Activated CD8-positive, alpha-beta memory T cell treated with anti-CD3 and anti-CD28 coated beads, Interleukin-2, amount 10 ng/mL, durations not matched to agents 7 days and 5 days (primary cell): ENCODE results near the gene CNTFR. TPM values are rescaled to one million over a fixed set of nuclear protein-coding genes. Genes with fewer than 3 reads are reported as not detected.
"Not testable (repeated sequence)": the region's sequence is repeated elsewhere in the genome, so short reads cannot be mapped to it uniquely, and the experiment has no call there.

Experiments used
- ATAC-seq: fragments of 150-1000 bp; cut with Tn5 transposase; one replicate; pipeline ENCODE4 v1.10.0; 2021; ENCODE audit warnings: moderate library complexity
- CTCF ChIA-PET: fragments of 350-600 bp; sonication (Branson Sonifier 250); formaldehyde crosslinking; loops from one replicate; lab custom pipeline; 2021; ENCODE audit warnings: antibody characterized with exemption; lab: Charles Lee
- DNase-seq: peaks from one replicate; pipeline ENCODE4 v3.0.0-alpha.2; 2020
- H3K27ac Mint-ChIP-seq: one replicate; pipeline ENCODE4 v1.8.0; 2021; ENCODE audit warnings: mild to moderate bottlenecking, mixed read lengths
- H3K27me3 Mint-ChIP-seq: one replicate; pipeline ENCODE4 v1.8.0; 2021; ENCODE audit warnings: mixed read lengths
- H3K36me3 Mint-ChIP-seq: one replicate; pipeline ENCODE4 v1.8.0; 2021; ENCODE audit warnings: mild to moderate bottlenecking, mixed read lengths
- H3K4me1 Mint-ChIP-seq: one replicate; pipeline ENCODE4 v1.8.0; 2021; ENCODE audit warnings: mixed read lengths
- H3K4me3 Mint-ChIP-seq: one replicate; pipeline ENCODE4 v1.8.0; 2021; ENCODE audit warnings: mild to moderate bottlenecking, moderate library complexity, mixed read lengths
- H3K9me3 Mint-ChIP-seq: one replicate; pipeline ENCODE4 v1.8.0; 2022; ENCODE audit warnings: low read depth, mixed read lengths
- total RNA-seq, 2 experiments: library from RNA; stranded (reverse); gene quantifications; one replicate each; pipeline ENCODE4 v1.2.3, GENCODE V29; 2021

The CNTFR gene
- total RNA-seq, 2 experiments from 2014 or later = not detected

- ATAC-seq = no peak
- Mint-ChIP-seq H3K36me3 (no peaks in the 10 kb centered on the region), H3K9me3 (no peaks in the 10 kb centered on the region), H3K4me3 (no peak overlapping the region), H3K27ac (no peak overlapping the region), H3K4me1 (no peaks in the 10 kb centered on the region), H3K27me3 (peaks cover 5% of the 10 kb centered on the region)
- CTCF ChIA-PET = interaction anchor here (0.6 to 1.2 kb wide), 2 partner anchors 41 to 1278 kb away, joined by 3 to 7 read pairs; partner anchors contain the start of genes FAM221B and TMEM8B
- DNase-seq = no peak
Observed at GRCh38 chr9:34550681-34551270, 38.7 kb downstream of the CNTFR start.

- no peak overlapping the region for H3K27ac Mint-ChIP-seq
- no peaks in the 10 kb centered on the region for H3K4me1 Mint-ChIP-seq
- H3K36me3 Mint-ChIP-seq = no peaks in the 10 kb centered on the region
- no peak for DNase-seq
- H3K4me3 Mint-ChIP-seq = no peak overlapping the region
- H3K9me3 Mint-ChIP-seq = no peaks in the 10 kb centered on the region
- no peak for ATAC-seq
- CTCF ChIA-PET = interaction anchor here (0.6 to 1.2 kb wide), 2 partner anchors 41 to 1279 kb away, joined by 3 to 7 read pairs; partner anchors contain the start of genes FAM221B and TMEM8B
- H3K27me3 Mint-ChIP-seq = peaks cover 11% of the 10 kb centered on the region
Observed at GRCh38 chr9:34550016-34550680, 39.4 kb downstream of the CNTFR start.

- H3K27ac Mint-ChIP-seq = no peak overlapping the region
- DNase-seq (no peak), ATAC-seq (no peak)
- H3K4me1 Mint-ChIP-seq = no peaks in the 10 kb centered on the region
- H3K36me3 Mint-ChIP-seq = no peaks in the 10 kb centered on the region
- peaks cover 16% of the 10 kb centered on the region for H3K27me3 Mint-ChIP-seq
- H3K9me3 Mint-ChIP-seq = no peaks in the 10 kb centered on the region
- no peak overlapping the region for H3K4me3 Mint-ChIP-seq
- CTCF ChIA-PET = interaction anchor here (1.2 kb wide), 1 partner anchor 42 kb away, joined by 7 read pairs; no protein-coding TSS in a partner anchor
Observed at GRCh38 chr9:34549407-34549732, 40.2 kb downstream of the CNTFR start.

- Mint-ChIP-seq H3K27me3 (peaks cover 18% of the 10 kb centered on the region), H3K36me3 (no peaks in the 10 kb centered on the region), H3K4me1 (no peaks in the 10 kb centered on the region), H3K4me3 (no peak overlapping the region), H3K9me3 (no peaks in the 10 kb centered on the region), H3K27ac (no peak overlapping the region)
- DNase-seq = no peak
- CTCF ChIA-PET = interaction anchor here (0.6 to 2.1 kb wide), 16 partner anchors 9 to 985 kb away, joined by 3 to 13 read pairs (median 5); partner anchors contain the start of genes DCTN3 and RPP25L
- peak; percentile 48 for ATAC-seq
Observed at GRCh38 chr9:34547960-34548611, 41.4 kb downstream of the CNTFR start.

- Mint-ChIP-seq H3K27me3 (peaks cover 18% of the 10 kb centered on the region), H3K4me3 (no peak overlapping the region), H3K4me1 (no peaks in the 10 kb centered on the region), H3K27ac (no peak overlapping the region), H3K9me3 (no peaks in the 10 kb centered on the region), H3K36me3 (no peaks in the 10 kb centered on the region)
- ATAC-seq (peak; percentile 65), DNase-seq (peak; percentile 71)
- CTCF ChIA-PET = interaction anchor here (0.6 to 2.1 kb wide), 17 partner anchors 8 to 200 kb away, joined by 3 to 13 read pairs (median 5); partner anchors contain the start of genes DCTN3 and RPP25L
Observed at GRCh38 chr9:34546834-34547827, 42.4 kb downstream of the CNTFR start.

DNA sequence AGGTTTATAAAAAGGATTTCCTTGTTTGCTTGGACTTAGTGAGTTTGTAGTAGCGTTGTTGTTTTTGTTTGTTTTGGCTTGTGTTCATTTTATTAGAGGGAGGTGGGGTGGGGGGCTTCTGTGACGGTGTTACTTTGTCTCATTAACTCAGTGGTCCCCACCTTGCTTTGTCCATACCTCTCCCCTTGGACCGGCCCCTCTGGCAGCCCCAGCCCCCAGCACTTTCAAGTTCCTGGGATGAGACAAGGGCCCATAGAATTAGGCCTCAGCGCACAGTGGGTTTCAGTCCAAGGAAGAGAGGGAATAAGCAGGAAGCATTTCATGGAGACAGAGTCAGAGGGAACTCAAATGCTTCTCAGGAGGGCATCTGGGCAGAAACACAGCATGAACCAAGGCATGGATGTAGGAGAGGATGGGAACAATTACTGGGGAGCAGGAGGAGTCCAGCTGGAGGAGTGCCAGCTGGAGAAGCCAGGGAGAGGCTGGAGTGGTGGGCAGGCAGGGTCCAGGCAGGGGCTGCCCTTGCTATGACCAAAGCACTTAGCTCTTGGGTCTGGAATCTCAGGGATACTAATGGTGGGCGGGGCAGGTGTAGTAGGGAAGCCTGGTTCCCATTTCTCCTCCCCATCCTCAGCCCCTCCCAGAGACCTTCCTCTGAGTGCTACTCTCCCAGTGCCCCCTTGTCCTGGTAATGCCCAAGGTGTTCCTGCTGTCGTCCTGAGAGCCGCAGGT is 43.3 kb downstream of the CNTFR start:
- H3K4me3 Mint-ChIP-seq = no peak overlapping the region
- H3K27ac Mint-ChIP-seq = no peak overlapping the region
- H3K4me1 Mint-ChIP-seq = no peaks in the 10 kb centered on the region
- CTCF ChIA-PET = interaction anchor here (0.6 to 1.3 kb wide), 3 partner anchors 101 to 199 kb away, joined by 3 to 5 read pairs (median 3); no protein-coding TSS in a partner anchor
- H3K36me3 Mint-ChIP-seq = no peaks in the 10 kb centered on the region
- peaks cover 18% of the 10 kb centered on the region for H3K27me3 Mint-ChIP-seq
- H3K9me3 Mint-ChIP-seq = no peaks in the 10 kb centered on the region
- ATAC-seq (no peak), DNase-seq (no peak)

GRCh38 chr9:34545497-34545896 is 44.0 kb downstream of the CNTFR start:
- Mint-ChIP-seq H3K4me1 (no peaks in the 10 kb centered on the region), H3K36me3 (no peaks in the 10 kb centered on the region), H3K4me3 (no peak overlapping the region), H3K27ac (no peak overlapping the region), H3K27me3 (peaks cover 18% of the 10 kb centered on the region), H3K9me3 (no peaks in the 10 kb centered on the region)
- CTCF ChIA-PET = interaction anchor here (1.3 kb wide), 1 partner anchor 142 kb away, joined by 5 read pairs; no protein-coding TSS in a partner anchor
- no peak for DNase-seq
- no peak for ATAC-seq

DNA sequence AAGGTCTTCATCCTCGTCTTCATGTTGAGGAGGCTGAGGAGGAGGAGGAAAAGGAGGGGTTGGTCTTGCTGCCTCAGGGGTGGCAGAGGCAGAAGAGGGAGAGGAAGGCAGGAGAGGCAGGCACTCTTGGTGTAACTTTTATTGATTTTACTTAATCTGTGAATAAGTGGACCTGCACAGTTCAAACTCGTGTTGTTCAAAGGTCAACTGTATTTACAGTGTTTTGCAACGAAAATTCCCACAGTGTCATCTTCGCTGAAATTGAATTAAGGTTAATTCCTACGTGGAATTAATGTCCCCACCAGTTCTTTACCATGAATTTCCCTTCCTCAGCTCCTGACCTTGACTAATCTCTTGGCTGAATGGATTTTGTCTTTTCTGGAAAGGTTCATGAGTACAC is 45.5 kb downstream of the CNTFR start:
- Mint-ChIP-seq H3K4me3 (no peak overlapping the region), H3K36me3 (no peaks in the 10 kb centered on the region), H3K9me3 (no peaks in the 10 kb centered on the region), H3K4me1 (no peaks in the 10 kb centered on the region), H3K27me3 (peaks cover 19% of the 10 kb centered on the region), H3K27ac (no peak overlapping the region)
- CTCF ChIA-PET = no interaction called here
- ATAC-seq (no peak), DNase-seq (no peak)

DNA sequence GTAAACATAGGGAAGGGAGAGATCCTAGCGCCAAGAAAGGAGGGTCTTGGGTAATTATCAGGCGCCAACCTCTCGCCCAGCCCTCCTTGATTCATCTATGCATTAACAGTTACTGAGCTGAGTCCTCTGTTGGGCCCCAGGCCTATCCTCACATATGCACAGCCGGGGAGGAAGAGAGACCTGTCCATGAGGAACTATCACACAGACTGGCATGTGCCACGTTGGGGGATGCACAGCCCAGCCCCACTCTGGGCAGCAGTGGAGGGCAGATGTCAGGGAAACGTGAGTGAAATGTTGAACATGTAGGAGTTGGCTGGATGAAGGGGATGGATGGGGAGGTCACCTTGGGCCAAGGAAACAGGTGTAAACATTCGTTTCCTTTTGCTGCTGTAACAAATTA is 48.0 kb downstream of the CNTFR start:
- no peak for ATAC-seq
- Mint-ChIP-seq H3K27me3 (peaks cover 25% of the 10 kb centered on the region), H3K4me3 (no peak overlapping the region), H3K27ac (no peak overlapping the region), H3K4me1 (no peaks in the 10 kb centered on the region), H3K9me3 (no peaks in the 10 kb centered on the region), H3K36me3 (no peaks in the 10 kb centered on the region)
- no peak for DNase-seq
- CTCF ChIA-PET = no interaction called here

- Mint-ChIP-seq H3K27me3 (peaks cover 30% of the 10 kb centered on the region), H3K36me3 (no peaks in the 10 kb centered on the region), H3K4me3 (no peak overlapping the region), H3K9me3 (no peaks in the 10 kb centered on the region), H3K27ac (no peak overlapping the region), H3K4me1 (no peaks in the 10 kb centered on the region)
- CTCF ChIA-PET = no interaction called here
- DNase-seq (no peak), ATAC-seq (no peak)
Observed at GRCh38 chr9:34540827-34541226, 48.7 kb downstream of the CNTFR start.

DNA sequence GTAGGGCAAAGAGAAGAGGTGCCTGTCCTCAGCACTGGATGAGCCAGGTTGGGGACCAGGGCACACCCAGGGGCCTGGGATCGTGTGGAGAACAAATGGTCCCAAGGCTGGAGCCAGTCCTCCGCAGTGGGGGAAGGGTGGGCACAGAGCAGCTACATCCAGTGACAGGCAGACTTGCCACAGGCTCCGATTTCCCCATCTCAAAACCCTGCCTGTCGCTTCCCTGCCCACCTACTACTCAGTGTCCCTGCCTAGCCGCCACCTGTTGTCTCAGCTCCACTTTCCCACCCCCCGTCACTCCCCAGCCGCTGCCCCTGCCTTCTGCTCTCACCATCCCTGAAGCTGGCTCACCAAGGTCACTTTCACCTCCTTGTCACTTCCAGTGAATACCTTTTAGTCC is 52.8 kb downstream of the CNTFR start:
- no peak overlapping the region for H3K27ac Mint-ChIP-seq

GRCh38 chr9:34532041-34532440 is 57.5 kb downstream of the CNTFR start:
- DNase-seq, H3K27ac Mint-ChIP-seq, H3K4me1 Mint-ChIP-seq, H3K9me3 Mint-ChIP-seq, H3K4me3 Mint-ChIP-seq, H3K36me3 Mint-ChIP-seq, ATAC-seq, CTCF ChIA-PET: not testable (repeated sequence)
- H3K27me3 Mint-ChIP-seq = peaks cover 64% of the 10 kb centered on the region

More for the DNA sequence above, 52.8 kb downstream of the CNTFR start:
- ATAC-seq = no peak
- Mint-ChIP-seq H3K36me3 (no peaks in the 10 kb centered on the region), H3K9me3 (no peaks in the 10 kb centered on the region), H3K4me1 (no peaks in the 10 kb centered on the region), H3K27me3 (peaks cover 40% of the 10 kb centered on the region), H3K4me3 (no peak overlapping the region)
- no peak for DNase-seq
- CTCF ChIA-PET = interaction anchor here (1.5 kb wide), 1 partner anchor 133 kb away, joined by 4 read pairs; no protein-coding TSS in a partner anchor
